WTC11 (cell line): ENCODE data around the gene FAM221B. TPM values are rescaled to one million over a fixed set of nuclear protein-coding genes. Genes with fewer than 3 reads are reported as not detected.

ENCODE experiments used
- ATAC-seq: fragments of 200-7000 bp; cut with Tn5 transposase; 2 replicates; pipeline ENCODE4 v1.10.0; 2021; ENCODE audit warnings: mild to moderate bottlenecking, moderate library complexity
- CTCF ChIA-PET: fragments of 300-600 bp; sonication (Branson Sonifier 250); formaldehyde crosslinking; loops from one replicate; lab custom pipeline; 2021; ENCODE audit warnings: antibody characterized with exemption; lab: Charles Lee
- POLR2A ChIA-PET: fragments of 350-600 bp; sonication (Branson Sonifier 250); formaldehyde crosslinking; loops from one replicate; lab custom pipeline; 2021; ENCODE audit warnings: antibody characterized with exemption; lab: Charles Lee
- DNase-seq: peaks from one replicate; pipeline ENCODE4 v3.0.0; 2021; ENCODE audit warnings: low spot score
- H3K27ac Mint-ChIP-seq: 2 replicates; pipeline ENCODE4 v1.8.0; 2021; ENCODE audit warnings: mixed read lengths
- H3K27me3 Mint-ChIP-seq: 2 replicates; pipeline ENCODE4 v1.8.0; 2021; ENCODE audit warnings: low read depth, mild to moderate bottlenecking, moderate library complexity, mixed read lengths
- H3K36me3 Mint-ChIP-seq: 2 replicates; pipeline ENCODE4 v1.8.0; 2021; ENCODE audit warnings: mixed read lengths
- H3K4me1 Mint-ChIP-seq: 2 replicates; pipeline ENCODE4 v1.8.0; 2022; ENCODE audit warnings: mixed read lengths
- H3K4me3 Mint-ChIP-seq: 2 replicates; pipeline ENCODE4 v1.8.0; 2021; ENCODE audit warnings: mild to moderate bottlenecking, moderate library complexity, mixed read lengths
- H3K9me3 Mint-ChIP-seq: 2 replicates; pipeline ENCODE4 v1.8.0; 2021; ENCODE audit warnings: mixed read lengths
- ESRRA ChIP-seq: sonication (generic); formaldehyde crosslinking; IDR thresholded peaks from 2 replicates; pipeline ENCODE4 v1.8.1; 2022; ENCODE audit warnings: mild to moderate bottlenecking, missing genetic modification reagents, borderline replicate concordance
- GRHL2 ChIP-seq: fragments of 250-450 bp; sonication (Bioruptor Pico); IDR thresholded peaks from 2 replicates; pipeline ENCODE4 v1.8.0; 2022; ENCODE audit warnings: mild to moderate bottlenecking, moderate library complexity; ENCODE audit not compliant: insufficient replicate concordance, severe bottlenecking
- IRF2 ChIP-seq: sonication (generic); formaldehyde crosslinking; IDR thresholded peaks from 2 replicates; pipeline ENCODE4 v1.8.0; 2022; ENCODE audit warnings: low read depth, missing genetic modification reagents, borderline replicate concordance
- KAT7 ChIP-seq: sonication (generic); formaldehyde crosslinking; IDR thresholded peaks from 2 replicates; pipeline ENCODE4 v1.8.1; 2023; ENCODE audit warnings: missing genetic modification reagents, mild to moderate bottlenecking, borderline replicate concordance
- SP1 ChIP-seq: sonication (generic); formaldehyde crosslinking; conservative IDR thresholded peaks from 2 replicates; pipeline ENCODE4 v1.8.1; 2022; ENCODE audit warnings: missing genetic modification reagents
- ZBTB21 ChIP-seq: sonication (generic); formaldehyde crosslinking; IDR thresholded peaks from 2 replicates; pipeline ENCODE4 v1.8.1; 2023; ENCODE audit warnings: mild to moderate bottlenecking, missing genetic modification reagents, borderline replicate concordance
- ZNF317 ChIP-seq: sonication (generic); formaldehyde crosslinking; IDR thresholded peaks from 2 replicates; pipeline ENCODE4 v1.8.1; 2023; ENCODE audit warnings: low read depth, mild to moderate bottlenecking, moderate library complexity, missing genetic modification reagents, borderline replicate concordance
- ZNF423 ChIP-seq: fragments of 250-450 bp; sonication (Bioruptor Pico); IDR thresholded peaks from 2 replicates; pipeline ENCODE4 v2.1.2; 2022; ENCODE audit warnings: mild to moderate bottlenecking, moderate library complexity
- ZNF671 ChIP-seq: fragments of 250-450 bp; sonication (Bioruptor Pico); IDR thresholded peaks from 2 replicates; pipeline ENCODE4 v1.8.0; 2021; ENCODE audit warnings: mild to moderate bottlenecking
- total RNA-seq: library from RNA; stranded (reverse); gene quantifications from 3 replicates; pipeline ENCODE4 v1.2.3, GENCODE V29; 2021
- TF ChIP-seq, protein P1 (sequence below): sonication (generic); formaldehyde crosslinking; IDR thresholded peaks from 2 replicates; pipeline ENCODE4 v1.8.0; 2023; ENCODE audit warnings: missing genetic modification reagents, mild to moderate bottlenecking, borderline replicate concordance
- TF ChIP-seq, protein P2 (sequence below): sonication (generic); formaldehyde crosslinking; IDR thresholded peaks from 2 replicates; pipeline ENCODE4 v1.8.0; 2022; ENCODE audit warnings: mild to moderate bottlenecking, missing genetic modification reagents
- TF ChIP-seq, protein P3 (sequence below): sonication (generic); formaldehyde crosslinking; conservative IDR thresholded peaks from 2 replicates; pipeline ENCODE4 v1.8.1; 2022; ENCODE audit warnings: mild to moderate bottlenecking, missing genetic modification reagents
- TF ChIP-seq, protein P4 (sequence below): sonication (generic); formaldehyde crosslinking; IDR thresholded peaks from 2 replicates; pipeline ENCODE4 v1.8.0; 2022; ENCODE audit warnings: mild to moderate bottlenecking, missing genetic modification reagents
- TF ChIP-seq, protein P5 (sequence below): fragments of 250-450 bp; sonication (Bioruptor Pico); IDR thresholded peaks from 2 replicates; pipeline ENCODE4 v1.9.0; 2021; ENCODE audit warnings: mild to moderate bottlenecking, borderline replicate concordance

FAM221B gene
- total RNA-seq, 1 experiment from 2014 or later = 0.11 TPM

DNA sequence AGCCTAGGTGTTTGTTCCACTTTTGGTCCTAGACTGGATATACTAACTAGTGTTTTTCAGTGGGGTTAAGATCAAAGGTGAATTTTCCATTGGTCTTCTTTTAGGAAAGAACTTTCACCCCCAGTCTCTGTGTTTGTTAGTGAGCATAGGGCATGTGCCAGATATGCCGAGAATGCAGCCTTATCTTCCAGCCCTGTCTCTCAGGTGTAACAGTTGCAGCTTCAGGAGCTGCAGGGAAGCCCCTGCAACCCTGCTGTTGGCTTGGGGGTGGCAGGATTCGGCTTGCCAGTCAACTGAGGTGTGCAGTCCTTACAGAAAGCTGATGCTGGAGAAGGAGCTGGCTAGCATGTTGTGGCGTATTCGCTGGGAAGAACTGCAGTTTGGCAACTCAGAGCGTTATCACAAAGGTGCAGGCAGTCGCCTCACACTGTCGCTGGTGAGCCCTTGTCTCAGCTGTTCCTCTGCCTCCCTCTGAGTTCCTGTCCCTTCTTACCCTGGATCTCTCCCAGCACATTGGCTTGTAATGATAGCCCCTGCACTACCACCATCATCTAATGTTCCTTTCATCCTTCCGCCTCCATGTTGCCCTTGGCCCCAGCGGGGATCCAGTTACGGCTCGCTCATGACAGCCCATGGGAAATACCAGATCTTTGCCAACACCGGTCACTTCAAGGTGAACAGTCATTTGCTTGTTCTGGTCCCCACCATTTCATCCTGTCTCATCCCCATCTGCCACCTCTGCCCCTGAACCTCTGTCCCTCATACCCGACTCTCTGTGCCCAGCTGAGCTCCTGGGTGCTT lies 27.0 kb downstream of the FAM221B start (continued):
- no peak for TF ChIP-seq ZNF317
- TF ChIP-seq GRHL2 (CRISPR knock-in tag) = no peak
- TF ChIP-seq, protein P1, sequence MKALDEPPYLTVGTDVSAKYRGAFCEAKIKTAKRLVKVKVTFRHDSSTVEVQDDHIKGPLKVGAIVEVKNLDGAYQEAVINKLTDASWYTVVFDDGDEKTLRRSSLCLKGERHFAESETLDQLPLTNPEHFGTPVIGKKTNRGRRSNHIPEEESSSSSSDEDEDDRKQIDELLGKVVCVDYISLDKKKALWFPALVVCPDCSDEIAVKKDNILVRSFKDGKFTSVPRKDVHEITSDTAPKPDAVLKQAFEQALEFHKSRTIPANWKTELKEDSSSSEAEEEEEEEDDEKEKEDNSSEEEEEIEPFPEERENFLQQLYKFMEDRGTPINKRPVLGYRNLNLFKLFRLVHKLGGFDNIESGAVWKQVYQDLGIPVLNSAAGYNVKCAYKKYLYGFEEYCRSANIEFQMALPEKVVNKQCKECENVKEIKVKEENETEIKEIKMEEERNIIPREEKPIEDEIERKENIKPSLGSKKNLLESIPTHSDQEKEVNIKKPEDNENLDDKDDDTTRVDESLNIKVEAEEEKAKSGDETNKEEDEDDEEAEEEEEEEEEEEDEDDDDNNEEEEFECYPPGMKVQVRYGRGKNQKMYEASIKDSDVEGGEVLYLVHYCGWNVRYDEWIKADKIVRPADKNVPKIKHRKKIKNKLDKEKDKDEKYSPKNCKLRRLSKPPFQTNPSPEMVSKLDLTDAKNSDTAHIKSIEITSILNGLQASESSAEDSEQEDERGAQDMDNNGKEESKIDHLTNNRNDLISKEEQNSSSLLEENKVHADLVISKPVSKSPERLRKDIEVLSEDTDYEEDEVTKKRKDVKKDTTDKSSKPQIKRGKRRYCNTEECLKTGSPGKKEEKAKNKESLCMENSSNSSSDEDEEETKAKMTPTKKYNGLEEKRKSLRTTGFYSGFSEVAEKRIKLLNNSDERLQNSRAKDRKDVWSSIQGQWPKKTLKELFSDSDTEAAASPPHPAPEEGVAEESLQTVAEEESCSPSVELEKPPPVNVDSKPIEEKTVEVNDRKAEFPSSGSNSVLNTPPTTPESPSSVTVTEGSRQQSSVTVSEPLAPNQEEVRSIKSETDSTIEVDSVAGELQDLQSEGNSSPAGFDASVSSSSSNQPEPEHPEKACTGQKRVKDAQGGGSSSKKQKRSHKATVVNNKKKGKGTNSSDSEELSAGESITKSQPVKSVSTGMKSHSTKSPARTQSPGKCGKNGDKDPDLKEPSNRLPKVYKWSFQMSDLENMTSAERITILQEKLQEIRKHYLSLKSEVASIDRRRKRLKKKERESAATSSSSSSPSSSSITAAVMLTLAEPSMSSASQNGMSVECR = no peak
- TF ChIP-seq ZNF423 = no peak
- TF ChIP-seq, protein P2, sequence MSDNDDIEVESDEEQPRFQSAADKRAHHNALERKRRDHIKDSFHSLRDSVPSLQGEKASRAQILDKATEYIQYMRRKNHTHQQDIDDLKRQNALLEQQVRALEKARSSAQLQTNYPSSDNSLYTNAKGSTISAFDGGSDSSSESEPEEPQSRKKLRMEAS (CRISPR knock-in tag) = no peak
- TF ChIP-seq SP1 (CRISPR knock-in tag) = no peak

DNA sequence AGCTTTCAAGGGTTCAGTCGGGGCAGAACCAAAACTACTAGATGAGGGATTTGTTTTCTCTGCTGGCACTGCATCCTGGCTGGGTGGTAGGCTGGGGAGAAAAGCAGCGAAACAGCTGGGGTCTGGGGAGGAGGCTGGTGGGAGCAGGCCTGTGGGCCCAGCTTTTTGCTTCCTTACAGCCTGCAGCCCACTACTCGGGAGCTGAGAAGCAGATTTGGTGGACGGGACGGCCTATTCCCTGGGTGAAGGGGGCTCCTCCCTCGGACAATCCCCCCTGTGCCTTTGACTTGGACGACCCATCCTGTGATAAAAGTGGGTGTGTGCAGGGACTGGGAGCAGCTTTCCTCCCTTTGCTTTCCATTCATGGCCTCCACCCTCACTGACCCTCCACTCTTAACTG lies 28.0 kb downstream of the FAM221B start:
- no peak overlapping the region for H3K27ac Mint-ChIP-seq
- H3K36me3 Mint-ChIP-seq = peaks cover 3% of the 10 kb centered on the region
- no peaks in the 10 kb centered on the region for H3K27me3 Mint-ChIP-seq
- no peaks in the 10 kb centered on the region for H3K9me3 Mint-ChIP-seq
- POLR2A ChIA-PET = no interaction called here
- DNase-seq (no peak), ATAC-seq (no peak)
- no peak overlapping the region for H3K4me3 Mint-ChIP-seq
- H3K4me1 Mint-ChIP-seq = peaks cover 4% of the 10 kb centered on the region
- TF ChIP-seq ZBTB21 (CRISPR knock-in tag) (no peak), IRF2 (no peak)
- CTCF ChIA-PET = interaction anchor here (1.0 to 1.6 kb wide), 3 partner anchors 10 to 13 kb away, joined by 4 to 5 read pairs (median 4); no protein-coding TSS in a partner anchor

DNA sequence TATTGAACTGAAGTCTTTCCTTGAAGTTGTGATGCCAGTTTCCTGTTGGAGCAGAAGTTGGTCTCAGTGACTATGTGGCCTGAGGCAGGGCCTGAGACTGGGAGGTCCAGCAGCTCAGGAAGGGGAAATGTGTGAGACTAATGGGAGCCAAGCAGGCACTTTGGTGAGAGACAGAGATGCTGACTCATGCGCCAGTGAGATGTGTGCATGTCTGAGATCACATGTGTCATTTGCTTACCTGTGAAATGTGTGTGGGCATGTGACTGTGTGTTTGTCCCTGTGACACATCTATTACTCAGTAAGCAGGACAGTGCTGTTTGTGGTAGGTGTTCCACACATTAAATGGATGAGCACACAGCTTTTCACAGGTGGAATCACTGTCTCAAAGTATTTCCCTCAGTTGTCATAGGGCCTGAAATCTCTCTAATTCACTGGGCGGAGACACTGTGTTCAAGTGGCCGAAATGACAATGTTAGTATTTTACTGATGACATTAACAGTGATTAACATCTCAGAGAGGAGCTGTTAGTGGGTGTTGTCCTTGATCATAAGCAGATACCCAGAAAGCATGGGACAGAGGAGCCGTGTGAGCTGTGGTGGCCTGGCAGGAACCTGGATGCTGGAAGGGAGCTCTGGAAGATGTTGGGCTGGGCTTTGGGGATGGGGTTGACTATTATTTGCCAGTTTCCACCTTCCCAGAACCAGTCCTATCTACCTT lies 29.7 kb downstream of the FAM221B start:
- Mint-ChIP-seq H3K27me3 (no peaks in the 10 kb centered on the region), H3K27ac (no peak overlapping the region), H3K4me3 (no peak overlapping the region), H3K36me3 (peaks cover 3% of the 10 kb centered on the region), H3K9me3 (no peaks in the 10 kb centered on the region), H3K4me1 (peaks cover 4% of the 10 kb centered on the region)
- POLR2A ChIA-PET = interaction anchor here (1.3 kb wide), 1 partner anchor 13 kb away, joined by 3 read pairs; the partner anchor contains the start of gene SPAG8
- no peak for DNase-seq
- ATAC-seq = no peak
- CTCF ChIA-PET = interaction anchor here (1.1 to 1.8 kb wide), 3 partner anchors 9 to 104 kb away, joined by 3 to 8 read pairs (median 6); partner anchors contain the start of gene HINT2
- no peak for TF ChIP-seq KAT7
- TF ChIP-seq, all 79 proteins: peak for 0

DNA sequence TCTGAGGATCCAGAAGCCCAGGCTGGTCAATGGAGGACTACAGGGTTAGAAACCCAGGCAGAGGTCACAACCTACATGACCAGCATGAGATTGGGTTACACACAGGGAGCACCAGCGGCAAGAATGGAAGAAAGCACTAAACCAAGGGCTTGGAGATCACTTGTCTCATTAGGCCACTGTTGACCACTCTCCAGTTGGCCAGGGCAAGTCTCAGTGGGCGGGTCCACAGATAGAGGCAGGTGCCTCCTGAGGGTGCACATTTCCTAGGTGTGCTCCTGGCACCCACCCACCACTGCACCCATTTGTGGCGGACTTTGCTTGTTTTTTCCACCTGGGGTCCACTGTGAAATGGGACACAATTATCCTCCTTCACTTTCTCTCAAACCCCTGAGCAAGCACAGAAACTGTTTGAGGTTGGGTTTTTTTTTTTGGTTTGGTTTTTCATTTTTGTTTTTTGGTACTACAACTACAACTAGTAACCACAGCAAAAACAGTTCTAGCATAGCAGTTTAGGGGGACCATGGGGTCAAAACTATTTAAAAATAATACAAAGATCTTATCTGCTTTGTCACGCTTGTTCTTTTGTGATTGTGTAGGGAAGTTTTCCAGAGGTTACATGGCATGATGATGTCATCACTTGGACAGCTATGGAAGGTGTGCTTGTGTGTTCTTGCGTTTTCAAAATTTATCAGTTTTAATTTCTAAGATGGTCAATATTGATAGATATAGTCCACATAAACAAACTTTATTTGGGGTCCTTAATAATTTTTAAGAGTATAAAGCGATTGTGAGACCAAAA lies 31.0 kb downstream of the FAM221B start:
- Mint-ChIP-seq H3K9me3 (no peaks in the 10 kb centered on the region), H3K27ac (no peak overlapping the region), H3K4me3 (no peak overlapping the region), H3K4me1 (peaks cover 6% of the 10 kb centered on the region), H3K27me3 (no peaks in the 10 kb centered on the region), H3K36me3 (no peaks in the 10 kb centered on the region; the same call in 1 of the 2 replicates)
- DNase-seq = no peak
- no peak for ATAC-seq
- ChIA-PET POLR2A (interaction anchor here (1.2 kb wide), 1 partner anchor 17 kb away, joined by 4 read pairs; the partner anchor contains the start of gene HINT2), CTCF (interaction anchor here (1.0 to 1.8 kb wide), 5 partner anchors 17 to 85 kb away, joined by 3 to 6 read pairs (median 6); partner anchors contain the start of gene HINT2)
- TF ChIP-seq ESRRA (CRISPR knock-in tag) (no peak), GRHL2 (CRISPR knock-in tag) (no peak), ZNF671 (CRISPR knock-in tag) (no peak)
- TF ChIP-seq, protein P3, sequence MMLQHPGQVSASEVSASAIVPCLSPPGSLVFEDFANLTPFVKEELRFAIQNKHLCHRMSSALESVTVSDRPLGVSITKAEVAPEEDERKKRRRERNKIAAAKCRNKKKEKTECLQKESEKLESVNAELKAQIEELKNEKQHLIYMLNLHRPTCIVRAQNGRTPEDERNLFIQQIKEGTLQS = no peak
- TF ChIP-seq, protein P4, sequence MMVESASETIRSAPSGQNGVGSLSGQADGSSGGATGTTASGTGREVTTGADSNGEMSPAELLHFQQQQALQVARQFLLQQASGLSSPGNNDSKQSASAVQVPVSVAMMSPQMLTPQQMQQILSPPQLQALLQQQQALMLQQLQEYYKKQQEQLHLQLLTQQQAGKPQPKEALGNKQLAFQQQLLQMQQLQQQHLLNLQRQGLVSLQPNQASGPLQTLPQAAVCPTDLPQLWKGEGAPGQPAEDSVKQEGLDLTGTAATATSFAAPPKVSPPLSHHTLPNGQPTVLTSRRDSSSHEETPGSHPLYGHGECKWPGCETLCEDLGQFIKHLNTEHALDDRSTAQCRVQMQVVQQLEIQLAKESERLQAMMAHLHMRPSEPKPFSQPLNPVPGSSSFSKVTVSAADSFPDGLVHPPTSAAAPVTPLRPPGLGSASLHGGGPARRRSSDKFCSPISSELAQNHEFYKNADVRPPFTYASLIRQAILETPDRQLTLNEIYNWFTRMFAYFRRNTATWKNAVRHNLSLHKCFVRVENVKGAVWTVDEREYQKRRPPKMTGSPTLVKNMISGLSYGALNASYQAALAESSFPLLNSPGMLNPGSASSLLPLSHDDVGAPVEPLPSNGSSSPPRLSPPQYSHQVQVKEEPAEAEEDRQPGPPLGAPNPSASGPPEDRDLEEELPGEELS (CRISPR knock-in tag) = no peak
- TF ChIP-seq, protein P5, sequence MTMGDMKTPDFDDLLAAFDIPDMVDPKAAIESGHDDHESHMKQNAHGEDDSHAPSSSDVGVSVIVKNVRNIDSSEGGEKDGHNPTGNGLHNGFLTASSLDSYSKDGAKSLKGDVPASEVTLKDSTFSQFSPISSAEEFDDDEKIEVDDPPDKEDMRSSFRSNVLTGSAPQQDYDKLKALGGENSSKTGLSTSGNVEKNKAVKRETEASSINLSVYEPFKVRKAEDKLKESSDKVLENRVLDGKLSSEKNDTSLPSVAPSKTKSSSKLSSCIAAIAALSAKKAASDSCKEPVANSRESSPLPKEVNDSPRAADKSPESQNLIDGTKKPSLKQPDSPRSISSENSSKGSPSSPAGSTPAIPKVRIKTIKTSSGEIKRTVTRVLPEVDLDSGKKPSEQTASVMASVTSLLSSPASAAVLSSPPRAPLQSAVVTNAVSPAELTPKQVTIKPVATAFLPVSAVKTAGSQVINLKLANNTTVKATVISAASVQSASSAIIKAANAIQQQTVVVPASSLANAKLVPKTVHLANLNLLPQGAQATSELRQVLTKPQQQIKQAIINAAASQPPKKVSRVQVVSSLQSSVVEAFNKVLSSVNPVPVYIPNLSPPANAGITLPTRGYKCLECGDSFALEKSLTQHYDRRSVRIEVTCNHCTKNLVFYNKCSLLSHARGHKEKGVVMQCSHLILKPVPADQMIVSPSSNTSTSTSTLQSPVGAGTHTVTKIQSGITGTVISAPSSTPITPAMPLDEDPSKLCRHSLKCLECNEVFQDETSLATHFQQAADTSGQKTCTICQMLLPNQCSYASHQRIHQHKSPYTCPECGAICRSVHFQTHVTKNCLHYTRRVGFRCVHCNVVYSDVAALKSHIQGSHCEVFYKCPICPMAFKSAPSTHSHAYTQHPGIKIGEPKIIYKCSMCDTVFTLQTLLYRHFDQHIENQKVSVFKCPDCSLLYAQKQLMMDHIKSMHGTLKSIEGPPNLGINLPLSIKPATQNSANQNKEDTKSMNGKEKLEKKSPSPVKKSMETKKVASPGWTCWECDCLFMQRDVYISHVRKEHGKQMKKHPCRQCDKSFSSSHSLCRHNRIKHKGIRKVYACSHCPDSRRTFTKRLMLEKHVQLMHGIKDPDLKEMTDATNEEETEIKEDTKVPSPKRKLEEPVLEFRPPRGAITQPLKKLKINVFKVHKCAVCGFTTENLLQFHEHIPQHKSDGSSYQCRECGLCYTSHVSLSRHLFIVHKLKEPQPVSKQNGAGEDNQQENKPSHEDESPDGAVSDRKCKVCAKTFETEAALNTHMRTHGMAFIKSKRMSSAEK (CRISPR knock-in tag) = no peak
